ENCODE data around the gene UNC13D. TPM values are rescaled to one million over a fixed set of nuclear protein-coding genes. Genes with fewer than 3 reads are reported as not detected.
A peak's percentile ranks its signal among the peaks of the same experiment; 100 is the strongest.
"Not testable (repeated sequence)": the region's sequence is repeated elsewhere in the genome, so short reads cannot be mapped to it uniquely, and the experiment has no call there.

Gene UNC13D
- total and polyA plus RNA-seq, 10 donors: 36.4 to 187 (median 120) TPM

DNA sequence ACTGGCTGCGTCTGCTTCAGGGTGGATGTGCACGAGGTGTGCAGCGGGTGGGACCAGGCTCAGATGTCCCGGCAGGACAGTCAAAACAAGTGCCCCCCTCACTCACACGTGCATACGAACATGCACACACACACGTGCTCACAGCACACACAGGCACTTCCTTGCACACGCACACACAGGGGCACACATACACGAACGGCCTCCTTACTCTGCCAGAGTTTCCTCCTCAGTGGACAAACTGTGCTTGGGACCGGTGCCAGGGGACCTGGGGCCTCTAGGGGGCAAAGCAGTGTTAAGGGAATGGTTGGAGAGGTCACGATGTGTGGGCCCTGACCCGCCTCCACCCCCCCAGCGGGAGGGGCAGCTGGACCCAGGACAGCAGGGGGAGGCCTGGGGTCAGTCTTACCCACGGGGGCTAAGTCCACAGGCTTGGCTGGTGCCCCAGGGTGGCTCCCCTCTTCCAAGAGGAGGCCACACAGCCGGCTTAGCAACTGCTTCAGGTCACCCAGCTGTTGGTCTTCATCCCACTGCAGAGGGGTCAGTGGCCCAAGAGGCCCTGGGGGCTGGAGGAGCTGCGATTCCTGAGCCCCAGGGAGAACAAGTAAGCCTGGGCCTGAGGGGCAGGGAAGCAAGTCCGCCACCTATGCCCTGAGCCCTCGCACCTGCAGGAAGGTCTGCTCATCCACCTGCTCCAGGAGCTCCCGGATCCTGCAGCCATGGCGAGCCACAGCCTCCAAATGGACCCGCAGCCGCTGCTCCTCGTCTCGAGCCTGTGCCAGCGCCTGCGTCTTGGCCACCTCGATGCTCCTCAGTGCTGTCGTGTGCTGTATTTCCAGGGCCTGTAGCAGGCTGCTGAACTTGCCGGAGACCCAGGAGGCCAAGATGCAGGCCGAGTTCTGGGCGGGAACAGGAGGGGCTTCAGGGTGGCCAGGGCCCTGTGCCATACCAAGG is 47.7 kb upstream of the UNC13D start:
- Histone ChIP-seq H3K27ac (no peak overlapping the region), H3K27me3 (replicated peaks in 1 of 7) (no peaks in the 10 kb centered on the region), H3K9me3 (no peaks in the 10 kb centered on the region), H3K4me1 (peaks cover 14 to 45% (median 27%) of the 10 kb centered on the region in 6 donors), H3K36me3 (peaks cover 0 to 48% (median 29%) of the 10 kb centered on the region in 6 donors), H3K4me3 (no peak overlapping the region)
- DNase-seq: peak; percentile 71
- intact Hi-C loops (cut with DNase I; ENCODE audit: low total_unique reads): no loop called here
- TF ChIP-seq POLR2AphosphoS5 (IDR thresholded peaks at IDR 0.05) (peak in 1 of 3 donors; percentile 47), POLR2A (IDR thresholded peaks at IDR 0.05) (no peak)
- 86 to 90% (median 89%) methylated on average over 18 to 32 of the region's 32 CpGs for WGBS, 5 donors

GRCh38 chr17:75891022-75891604 is 46.9 kb upstream of the UNC13D start:
- no peak overlapping the region for H3K4me3 ChIP-seq
- peaks cover 14 to 42% (median 25%) of the 10 kb centered on the region in 6 donors for H3K4me1 ChIP-seq
- 94 to 99% (median 94%) methylated on average over 20 to 31 of the region's 31 CpGs for WGBS, 5 donors
- no peak overlapping the region for H3K27ac ChIP-seq
- intact Hi-C loops (cut with DNase I; ENCODE audit: low total_unique reads): no loop called here
- peaks cover 0 to 48% (median 29%) of the 10 kb centered on the region in 6 donors for H3K36me3 ChIP-seq
- no peaks in the 10 kb centered on the region for H3K9me3 ChIP-seq
- TF ChIP-seq POLR2AphosphoS5 (IDR thresholded peaks at IDR 0.05) (no peak), POLR2A (IDR thresholded peaks at IDR 0.05) (no peak)
- TF ChIP-seq, protein P1, sequence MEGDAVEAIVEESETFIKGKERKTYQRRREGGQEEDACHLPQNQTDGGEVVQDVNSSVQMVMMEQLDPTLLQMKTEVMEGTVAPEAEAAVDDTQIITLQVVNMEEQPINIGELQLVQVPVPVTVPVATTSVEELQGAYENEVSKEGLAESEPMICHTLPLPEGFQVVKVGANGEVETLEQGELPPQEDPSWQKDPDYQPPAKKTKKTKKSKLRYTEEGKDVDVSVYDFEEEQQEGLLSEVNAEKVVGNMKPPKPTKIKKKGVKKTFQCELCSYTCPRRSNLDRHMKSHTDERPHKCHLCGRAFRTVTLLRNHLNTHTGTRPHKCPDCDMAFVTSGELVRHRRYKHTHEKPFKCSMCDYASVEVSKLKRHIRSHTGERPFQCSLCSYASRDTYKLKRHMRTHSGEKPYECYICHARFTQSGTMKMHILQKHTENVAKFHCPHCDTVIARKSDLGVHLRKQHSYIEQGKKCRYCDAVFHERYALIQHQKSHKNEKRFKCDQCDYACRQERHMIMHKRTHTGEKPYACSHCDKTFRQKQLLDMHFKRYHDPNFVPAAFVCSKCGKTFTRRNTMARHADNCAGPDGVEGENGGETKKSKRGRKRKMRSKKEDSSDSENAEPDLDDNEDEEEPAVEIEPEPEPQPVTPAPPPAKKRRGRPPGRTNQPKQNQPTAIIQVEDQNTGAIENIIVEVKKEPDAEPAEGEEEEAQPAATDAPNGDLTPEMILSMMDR (IDR thresholded peaks at IDR 0.05 in 8 of 11, conservative IDR thresholded peaks at IDR 0.05 in 3 of 11): no peak
- DNase-seq: peak; percentile 72
- H3K27me3 ChIP-seq (replicated peaks in 1 of 7): no peaks in the 10 kb centered on the region

DNA sequence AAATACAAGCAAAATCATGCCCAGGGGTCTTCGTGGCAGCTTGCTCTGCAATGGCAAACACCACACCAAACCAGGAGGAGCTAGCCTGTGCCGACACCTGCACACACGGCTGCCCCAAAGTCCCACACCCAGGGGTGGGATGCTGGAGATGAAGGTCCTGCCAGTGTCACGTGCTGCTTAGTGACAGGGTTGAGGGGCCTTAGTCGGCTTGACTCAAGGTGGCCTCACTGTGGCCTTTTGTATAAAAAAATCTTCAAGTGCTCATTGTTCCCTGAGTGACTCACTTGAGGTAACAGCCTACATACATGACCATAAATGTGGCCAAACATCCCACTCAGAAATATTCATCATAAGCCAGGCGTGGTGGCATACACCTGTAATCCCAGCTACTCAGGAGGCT is 45.2 kb upstream of the UNC13D start:
- H3K4me1 ChIP-seq: peaks cover 0 to 38% (median 12%) of the 10 kb centered on the region in 6 donors
- H3K27me3 ChIP-seq (replicated peaks in 1 of 7): no peaks in the 10 kb centered on the region
- intact Hi-C loops (cut with DNase I; ENCODE audit: low total_unique reads): no loop called here
- TF ChIP-seq POLR2AphosphoS5 (IDR thresholded peaks at IDR 0.05): peak in 2 of 3 donors; percentile 11 to 27
- no peak for TF ChIP-seq POLR2A (IDR thresholded peaks at IDR 0.05)
- 72 to 84% (median 76%) methylated on average over 6 of the region's 6 CpGs for WGBS, 5 donors
- H3K27ac ChIP-seq: no peak overlapping the region
- H3K9me3 ChIP-seq: no peaks in the 10 kb centered on the region
- DNase-seq: no peak
- no peak overlapping the region for H3K4me3 ChIP-seq
- peaks cover 0 to 48% (median 29%) of the 10 kb centered on the region in 6 donors for H3K36me3 ChIP-seq

GRCh38 chr17:75888484-75888883 is 44.3 kb upstream of the UNC13D start:
- Histone ChIP-seq H3K27ac (no peak overlapping the region), H3K36me3 (peaks cover 0 to 48% (median 29%) of the 10 kb centered on the region in 6 donors), H3K4me3 (no peak overlapping the region), H3K27me3 (replicated peaks in 1 of 7) (no peaks in the 10 kb centered on the region), H3K4me1 (peaks cover 0 to 28% (median 2%) of the 10 kb centered on the region in 6 donors), H3K9me3 (no peaks in the 10 kb centered on the region)
- intact Hi-C loops (cut with DNase I; ENCODE audit: low total_unique reads): no loop called here
- TF ChIP-seq POLR2AphosphoS5 (IDR thresholded peaks at IDR 0.05): peak in 2 of 3 donors; percentile 28 to 42
- TF ChIP-seq, protein P1 (IDR thresholded peaks at IDR 0.05 in 8 of 11, conservative IDR thresholded peaks at IDR 0.05 in 3 of 11): no peak
- no peak for TF ChIP-seq POLR2A (IDR thresholded peaks at IDR 0.05)
- 77 to 93% (median 83%) methylated on average over 6 of the region's 6 CpGs for WGBS, 5 donors
- DNase-seq: no peak

DNA sequence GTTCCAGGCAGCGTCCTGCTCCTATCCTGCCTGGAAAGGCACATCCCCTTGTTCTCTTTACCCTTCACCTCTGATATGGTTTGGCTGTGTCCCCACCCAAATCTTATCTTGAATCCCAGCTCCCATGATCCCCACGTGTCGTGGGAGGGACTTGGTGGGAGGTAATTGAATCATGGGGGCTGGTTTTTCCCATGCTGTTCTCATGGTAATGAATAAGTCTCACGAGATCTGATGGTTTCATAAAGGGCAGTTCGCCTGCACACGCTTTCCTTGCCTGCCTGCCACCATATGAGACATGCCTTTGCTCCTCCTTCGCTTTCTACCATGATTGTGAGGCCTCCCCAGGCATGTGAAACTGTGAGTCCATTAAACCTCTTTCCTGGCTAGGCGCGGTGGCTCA is 41.7 kb upstream of the UNC13D start:
- H3K4me3 ChIP-seq; DNase-seq; intact Hi-C loops (cut with DNase I; ENCODE audit: low total_unique reads); H3K27ac ChIP-seq; H3K9me3 ChIP-seq; H3K27me3 ChIP-seq (replicated peaks in 1 of 7): not testable (repeated sequence)
- Histone ChIP-seq H3K36me3 (peaks cover 0 to 26% (median 15%) of the 10 kb centered on the region in 6 donors), H3K4me1 (peaks cover 0 to 12% (median 0%) of the 10 kb centered on the region in 6 donors)
- 85 to 90% (median 87%) methylated on average over 9 of the region's 9 CpGs for WGBS, 5 donors
